ENCODE results near the gene ORAI2. TPM values are rescaled to one million over a fixed set of nuclear protein-coding genes. Genes with fewer than 3 reads are reported as not detected.
"Not testable (repeated sequence)": the region's sequence is repeated elsewhere in the genome, so short reads cannot be mapped to it uniquely, and the experiment has no call there.

The ORAI2 gene
- polyA plus RNA-seq, 1 donor (not counting 4 experiments of a cell fraction or from before 2014, with no cell fraction given): 2.0 TPM

DNA sequence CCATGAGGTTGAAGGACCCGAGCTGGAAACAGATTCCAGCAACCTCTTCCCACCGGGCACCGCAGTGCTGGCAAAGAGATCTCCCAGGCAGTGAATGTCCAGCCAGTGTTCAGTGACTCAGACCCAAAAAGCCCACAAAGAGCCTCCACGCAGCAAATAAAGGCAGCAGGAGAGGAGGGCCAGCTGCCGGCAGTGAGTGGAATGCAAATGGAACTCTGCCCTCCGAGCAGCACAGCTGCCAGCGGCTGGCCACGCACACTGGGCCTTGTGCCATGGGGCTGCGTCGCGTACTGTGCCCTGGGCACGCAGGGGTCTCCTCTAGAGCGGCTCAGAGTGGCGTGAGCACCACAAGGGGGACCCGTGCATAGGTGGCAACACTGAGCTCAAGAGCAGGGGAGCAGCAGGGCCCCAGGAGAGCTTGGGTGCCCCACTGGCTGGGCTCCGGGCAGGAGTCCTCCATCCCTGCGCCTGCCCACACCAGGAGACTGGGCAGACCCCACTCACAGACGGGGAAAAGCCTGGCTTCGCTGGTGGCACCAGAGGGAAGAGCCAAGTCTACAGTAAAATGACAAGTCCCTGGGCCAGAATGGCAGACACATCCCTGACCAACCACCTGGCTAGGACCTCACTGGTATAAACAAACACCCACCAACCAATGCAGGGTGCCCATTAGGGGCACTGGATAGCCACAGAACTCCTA, 41.5 kb downstream of the ORAI2 start:
- H3K4me1 ChIP-seq (ENCODE audit: control insufficient read depth, extremely low read depth, insufficient read depth, low read length); H3K9ac ChIP-seq (ENCODE audit: control insufficient read depth, extremely low read depth, insufficient read depth, low read length); H3K4me2 ChIP-seq (ENCODE audit: control insufficient read depth, extremely low read depth, insufficient read depth, low read depth, low read length); H2AFZ ChIP-seq (ENCODE audit: control insufficient read depth, low read length); DNase-seq (ENCODE audit: low read depth, low spot score); H3K27ac ChIP-seq (ENCODE audit: control insufficient read depth, insufficient read depth, low read length); H3K79me2 ChIP-seq (ENCODE audit: control insufficient read depth, insufficient read depth, low read length); H3K9me3 ChIP-seq (ENCODE audit: control insufficient read depth, low read depth, low read length); H3K27me3 ChIP-seq (ENCODE audit: control insufficient read depth, extremely low read depth, insufficient read depth, low read length); H4K20me1 ChIP-seq (ENCODE audit: control insufficient read depth, extremely low read depth, insufficient read depth, low read length); H3K36me3 ChIP-seq (ENCODE audit: control insufficient read depth in 2 of 2, extremely low read depth in 1 of 2, insufficient read depth in 2 of 2, low read length in 2 of 2); FAIRE-seq; H3K4me3 ChIP-seq (ENCODE audit: control insufficient read depth in 2 of 3, extremely low read depth in 1 of 3, insufficient read depth in 2 of 3, low read depth in 1 of 3, low read length in 3 of 3); H3K9me1 ChIP-seq (ENCODE audit: control insufficient read depth, extremely low read depth, insufficient read depth, low read length); dilution Hi-C loops (cut with MboI; ENCODE audit: extremely low pct_ligation_motif_present, low sequenced_read_pairs): not testable (repeated sequence)

DNA sequence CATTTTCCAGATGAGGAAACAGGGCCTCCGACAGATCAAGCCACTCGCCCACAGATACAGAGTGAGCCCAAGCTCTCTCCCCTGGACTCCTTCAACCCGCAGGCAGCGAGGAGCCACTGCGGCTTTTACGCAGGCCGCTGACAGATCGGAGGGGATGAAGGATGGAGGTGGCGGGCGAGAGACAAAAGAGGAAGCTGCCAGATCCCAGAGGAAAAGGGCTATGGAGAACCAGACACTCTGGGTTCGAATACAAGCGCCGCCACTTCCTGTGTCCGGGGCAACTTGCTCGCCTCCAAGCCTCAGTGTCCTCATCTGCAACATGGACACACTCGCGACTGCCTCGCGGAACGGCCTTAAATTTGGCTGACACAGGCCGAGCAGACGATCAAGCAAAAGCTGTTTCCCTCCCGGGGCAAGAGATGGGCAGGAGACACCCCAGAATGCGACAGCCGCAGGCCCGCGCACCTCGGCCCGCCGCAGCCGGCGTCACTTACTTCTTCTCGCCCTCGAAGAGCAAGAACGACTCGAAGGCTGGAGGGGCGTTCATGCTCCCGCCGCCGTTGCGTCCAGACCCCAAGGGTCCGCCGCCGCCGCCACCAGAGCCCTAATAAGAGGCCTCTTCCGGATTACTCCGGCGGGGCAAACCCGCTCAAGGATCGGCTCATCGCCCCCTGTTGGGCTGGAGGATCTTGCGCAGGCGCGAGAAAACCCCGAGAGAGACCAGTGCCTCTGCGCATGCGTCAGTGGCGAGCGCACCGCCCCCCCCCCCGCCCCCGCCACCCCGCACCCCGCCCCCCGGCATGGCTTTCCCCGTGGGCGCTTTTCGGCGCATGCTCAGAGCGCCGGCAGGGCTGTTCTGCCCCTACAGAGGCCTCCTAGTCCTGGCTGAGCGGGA, 45.2 kb downstream of the ORAI2 start, which contains the start of gene POLR2J:
Gene POLR2J (minus strand): TSS at position 609 of the 895 bp plus-strand sequence. CDS start 62 bp downstream, at position 547.
- Histone ChIP-seq H3K4me3 (ENCODE audit: control insufficient read depth in 2 of 3, extremely low read depth in 1 of 3, insufficient read depth in 2 of 3, low read depth in 1 of 3, low read length in 3 of 3) (peak within 1 kb of the TSS in 1 of 3 experiments; percentile 38), H3K4me2 (ENCODE audit: control insufficient read depth, extremely low read depth, insufficient read depth, low read depth, low read length) (peak within 1 kb of the TSS; percentile 32), H3K9ac (ENCODE audit: control insufficient read depth, extremely low read depth, insufficient read depth, low read length) (peak within 1 kb of the TSS; percentile 54)
- dilution Hi-C loops (cut with MboI; ENCODE audit: extremely low pct_ligation_motif_present, low sequenced_read_pairs); H3K9me1 ChIP-seq (ENCODE audit: control insufficient read depth, extremely low read depth, insufficient read depth, low read length); H2AFZ ChIP-seq (ENCODE audit: control insufficient read depth, low read length); H4K20me1 ChIP-seq (ENCODE audit: control insufficient read depth, extremely low read depth, insufficient read depth, low read length); DNase-seq (ENCODE audit: low read depth, low spot score); H3K9me3 ChIP-seq (ENCODE audit: control insufficient read depth, low read depth, low read length); H3K27ac ChIP-seq (ENCODE audit: control insufficient read depth, insufficient read depth, low read length); H3K36me3 ChIP-seq (ENCODE audit: control insufficient read depth in 2 of 2, extremely low read depth in 1 of 2, insufficient read depth in 2 of 2, low read length in 2 of 2); FAIRE-seq; H3K27me3 ChIP-seq (ENCODE audit: control insufficient read depth, extremely low read depth, insufficient read depth, low read length); H3K4me1 ChIP-seq (ENCODE audit: control insufficient read depth, extremely low read depth, insufficient read depth, low read length); H3K79me2 ChIP-seq (ENCODE audit: control insufficient read depth, insufficient read depth, low read length): not testable (repeated sequence)

DNA sequence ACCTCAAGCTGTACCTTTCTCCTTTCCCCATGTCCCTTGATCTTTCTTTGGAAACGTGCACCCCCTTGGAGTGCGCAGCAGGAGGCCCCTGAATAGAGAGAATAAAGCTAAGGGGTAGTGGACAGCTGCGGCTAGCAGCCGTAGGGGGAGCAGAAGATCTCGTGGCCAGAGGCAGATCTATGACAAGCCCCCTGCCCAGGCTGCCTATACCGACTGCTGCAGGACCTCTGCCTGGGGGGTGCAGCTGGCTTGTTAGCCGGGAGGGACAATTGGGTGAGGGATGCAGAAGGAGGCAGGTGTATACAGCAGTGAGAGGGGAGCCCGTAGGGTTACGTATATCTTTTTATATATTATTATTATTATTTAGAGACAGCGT, 45.8 kb downstream of the ORAI2 start:
- H3K27me3 ChIP-seq (ENCODE audit: control insufficient read depth, extremely low read depth, insufficient read depth, low read length); H3K9me3 ChIP-seq (ENCODE audit: control insufficient read depth, low read depth, low read length); dilution Hi-C loops (cut with MboI; ENCODE audit: extremely low pct_ligation_motif_present, low sequenced_read_pairs); H4K20me1 ChIP-seq (ENCODE audit: control insufficient read depth, extremely low read depth, insufficient read depth, low read length); FAIRE-seq; H3K36me3 ChIP-seq (ENCODE audit: control insufficient read depth in 2 of 2, extremely low read depth in 1 of 2, insufficient read depth in 2 of 2, low read length in 2 of 2); H3K9me1 ChIP-seq (ENCODE audit: control insufficient read depth, extremely low read depth, insufficient read depth, low read length); H3K4me1 ChIP-seq (ENCODE audit: control insufficient read depth, extremely low read depth, insufficient read depth, low read length); H3K4me2 ChIP-seq (ENCODE audit: control insufficient read depth, extremely low read depth, insufficient read depth, low read depth, low read length); H3K27ac ChIP-seq (ENCODE audit: control insufficient read depth, insufficient read depth, low read length); H2AFZ ChIP-seq (ENCODE audit: control insufficient read depth, low read length); DNase-seq (ENCODE audit: low read depth, low spot score); H3K4me3 ChIP-seq (ENCODE audit: control insufficient read depth in 2 of 3, extremely low read depth in 1 of 3, insufficient read depth in 2 of 3, low read depth in 1 of 3, low read length in 3 of 3); H3K9ac ChIP-seq (ENCODE audit: control insufficient read depth, extremely low read depth, insufficient read depth, low read length); H3K79me2 ChIP-seq (ENCODE audit: control insufficient read depth, insufficient read depth, low read length): not testable (repeated sequence)
